ENCODE measurements around the gene MRGPRX2.
A peak's percentile ranks its signal among the peaks of the same experiment; 100 is the strongest.

Gene MRGPRX2

DNA sequence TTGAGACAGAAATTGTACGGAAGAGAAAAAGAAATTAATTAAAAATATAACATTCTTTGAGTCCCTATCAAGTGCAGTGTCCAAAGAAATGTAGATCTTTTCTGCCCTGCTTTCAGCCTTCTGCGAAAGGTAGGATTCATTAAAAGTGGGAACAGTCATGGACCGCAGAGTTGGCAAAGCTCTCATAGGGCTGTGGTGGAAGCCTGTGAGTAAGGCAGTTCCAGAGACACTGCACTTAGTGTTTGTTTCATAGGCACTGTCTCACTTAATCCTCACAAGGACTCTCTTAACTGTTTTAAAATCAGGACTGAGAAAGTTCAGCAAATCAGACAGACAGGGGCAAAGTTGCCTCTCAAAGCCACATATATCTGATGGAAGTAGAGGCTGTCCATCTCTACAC, 5.5 kb downstream of the MRGPRX2 start:
- DNase-seq (ENCODE audit: insufficient read length, low spot score) (no peak), FAIRE-seq (no peak)
- TF ChIP-seq POLR2A (IDR thresholded peaks at IDR 0.05; ENCODE audit: low read depth, low read length): no peak

DNA sequence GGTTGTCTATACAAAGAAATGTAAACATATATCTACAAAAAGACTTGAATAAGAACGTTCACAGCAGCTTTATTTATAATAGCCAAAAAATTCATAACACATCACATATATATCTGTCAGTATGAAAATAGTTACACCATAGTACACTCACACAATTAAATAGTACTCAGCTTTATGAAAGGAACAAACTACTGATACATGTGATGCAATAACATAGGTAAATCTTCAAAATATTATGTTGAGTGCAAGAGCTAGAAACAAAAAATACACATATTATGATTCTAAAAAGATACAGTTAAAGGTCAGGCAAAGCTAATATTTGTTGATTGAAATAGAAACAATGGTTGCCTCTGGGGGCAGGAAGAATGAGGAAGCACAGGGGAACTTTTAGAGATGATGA, 6.6 kb downstream of the MRGPRX2 start:
- FAIRE-seq: no peak
- no peak for DNase-seq (ENCODE audit: insufficient read length, low spot score)

DNA sequence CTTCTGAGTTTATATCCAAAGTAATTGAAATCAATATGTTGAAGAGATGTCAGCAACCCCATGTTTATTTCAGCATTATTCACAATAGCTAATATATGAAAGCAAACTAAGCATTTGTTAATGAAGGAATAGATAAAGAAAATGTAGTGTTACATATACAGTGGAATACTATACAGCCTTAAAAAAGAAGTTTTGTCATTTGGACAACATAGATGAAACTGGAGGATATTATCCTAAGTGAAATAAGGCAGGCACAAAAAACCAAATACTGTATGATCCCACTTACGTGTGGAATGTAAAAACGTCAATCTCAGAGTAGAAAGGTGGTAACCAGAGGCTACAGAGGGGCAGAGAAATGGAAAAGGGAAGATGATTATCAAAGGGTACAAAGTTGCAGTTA, 10.2 kb downstream of the MRGPRX2 start:
- FAIRE-seq: no peak
- DNase-seq (ENCODE audit: insufficient read length, low spot score): no peak
- TF ChIP-seq POLR2A (IDR thresholded peaks at IDR 0.05; ENCODE audit: low read depth, low read length): no peak

More for the DNA sequence above, 6.6 kb downstream of the MRGPRX2 start:
- no peak for TF ChIP-seq POLR2A (IDR thresholded peaks at IDR 0.05; ENCODE audit: low read depth, low read length)

DNA sequence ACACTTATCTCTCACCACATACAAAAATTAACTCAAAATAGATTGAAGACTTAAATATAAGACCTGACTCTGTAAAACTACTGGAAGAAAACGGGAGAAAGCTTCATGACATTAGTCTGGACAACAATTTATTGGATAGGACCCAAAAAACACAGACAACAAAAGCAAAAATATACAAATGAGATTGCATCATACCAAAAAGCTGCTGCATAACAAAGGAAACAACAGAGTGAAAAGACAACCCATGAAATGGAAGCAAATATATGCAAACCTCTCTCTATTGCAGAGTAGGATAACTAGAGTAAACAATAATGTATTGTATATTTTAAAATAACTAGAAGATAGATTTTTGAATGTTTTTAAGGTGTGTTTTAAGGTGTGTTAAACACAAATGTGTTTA, 11.2 kb downstream of the MRGPRX2 start:
- FAIRE-seq: no peak
- TF ChIP-seq POLR2A (IDR thresholded peaks at IDR 0.05; ENCODE audit: low read depth, low read length): no peak

DNA sequence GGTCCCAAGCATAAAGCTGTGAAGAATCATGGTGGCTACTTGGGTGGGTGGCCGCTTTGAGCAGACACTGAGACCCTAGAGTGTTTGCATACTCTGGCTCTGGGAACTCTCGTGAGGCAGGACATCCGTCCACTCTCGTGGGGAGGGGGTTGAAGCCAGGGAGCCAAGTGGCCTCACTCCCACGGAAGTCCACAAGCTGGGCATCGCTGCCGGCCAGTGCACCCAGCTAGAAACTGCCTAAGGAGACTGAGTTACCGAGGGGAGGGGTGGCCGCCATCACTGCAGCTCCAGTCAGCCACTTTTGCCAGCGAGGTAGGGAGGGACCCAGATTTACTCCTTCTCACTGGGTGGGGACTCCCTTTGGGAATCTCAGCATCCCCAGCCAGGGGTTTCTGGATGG, 20.5 kb downstream of the MRGPRX2 start:
- FAIRE-seq (no peak), DNase-seq (ENCODE audit: insufficient read length, low spot score) (no peak)
- no peak for TF ChIP-seq POLR2A (IDR thresholded peaks at IDR 0.05; ENCODE audit: low read depth, low read length)

More for the DNA sequence above, 11.2 kb downstream of the MRGPRX2 start:
- no peak for DNase-seq (ENCODE audit: insufficient read length, low spot score)

DNA sequence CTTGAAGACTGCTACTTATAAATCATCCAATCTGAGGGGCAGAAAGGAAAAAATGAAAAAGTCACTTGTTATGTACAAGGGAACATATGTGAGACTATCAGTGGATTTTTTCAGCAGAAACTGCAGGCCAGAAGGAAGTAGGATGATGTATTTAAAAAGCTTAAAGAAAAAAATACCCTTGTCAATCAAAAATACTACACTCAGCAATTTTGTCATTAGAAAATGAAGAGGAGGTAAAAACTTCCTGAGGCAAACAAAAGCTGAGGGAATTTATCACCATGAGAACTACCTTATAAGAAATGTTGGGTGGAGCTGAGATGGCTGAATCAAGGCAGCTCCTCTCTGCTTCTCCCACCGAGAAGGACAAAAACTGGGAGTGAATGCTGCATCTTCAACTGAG, 21.1 kb downstream of the MRGPRX2 start:
- FAIRE-seq (no peak), DNase-seq (ENCODE audit: insufficient read length, low spot score) (no peak)
- no peak for TF ChIP-seq POLR2A (IDR thresholded peaks at IDR 0.05; ENCODE audit: low read depth, low read length)

DNA sequence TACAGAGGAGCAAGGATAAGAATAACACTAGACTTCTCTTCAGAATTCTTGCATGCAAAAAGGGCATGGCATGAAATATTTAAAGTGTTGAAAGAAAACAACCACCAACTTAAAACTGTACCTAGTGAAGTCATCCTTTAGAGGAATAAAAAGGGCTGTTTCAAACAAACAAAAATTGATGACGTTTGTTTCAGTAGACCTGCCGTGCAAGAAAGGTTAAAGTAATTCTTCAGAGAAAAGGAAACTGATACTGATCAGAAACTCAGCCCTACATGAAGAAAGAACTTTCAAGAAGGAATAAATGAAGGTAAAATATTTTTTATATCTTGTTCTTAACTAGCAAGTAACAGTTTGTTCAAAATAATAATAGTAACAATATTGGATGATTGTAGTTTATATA, 27.5 kb downstream of the MRGPRX2 start:
- DNase-seq (ENCODE audit: insufficient read length, low spot score): no peak
- FAIRE-seq: no peak

DNA sequence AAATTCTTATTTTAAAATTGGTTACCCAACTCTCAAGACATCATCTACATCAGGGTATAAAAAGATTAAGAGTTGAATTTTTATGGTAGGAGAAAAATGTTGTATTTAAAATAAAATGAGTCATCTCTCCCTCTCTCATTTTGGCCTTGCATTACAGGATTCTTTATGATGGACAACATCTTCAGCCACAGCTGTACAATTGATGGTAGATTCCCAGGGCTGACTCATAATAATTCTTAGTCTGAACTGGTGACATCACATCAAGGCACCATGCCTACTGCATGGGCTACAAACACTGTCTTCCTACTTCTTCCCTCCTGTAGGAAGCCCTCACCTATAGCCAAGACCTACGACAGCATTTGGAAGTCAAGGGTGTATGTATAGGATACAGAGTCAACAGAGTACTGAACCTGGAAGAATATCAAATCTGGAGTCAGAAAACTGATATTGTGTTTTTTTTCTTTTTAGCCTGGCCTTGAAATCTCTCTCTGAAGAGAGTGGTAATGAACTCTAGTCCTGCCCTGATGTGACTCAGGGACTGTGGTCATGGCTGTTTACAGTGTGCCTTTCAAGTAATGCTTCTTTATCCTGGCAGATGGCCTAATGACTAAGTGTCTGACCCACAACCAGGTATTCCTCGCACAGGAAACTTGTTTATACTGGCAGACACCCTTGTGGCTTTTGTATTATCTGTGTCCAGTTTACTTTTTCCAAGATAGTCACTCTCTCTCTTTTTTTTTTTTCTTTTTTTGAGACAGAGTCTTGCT, 32.5 kb downstream of the MRGPRX2 start:
- no peak for TF ChIP-seq POLR2A (IDR thresholded peaks at IDR 0.05; ENCODE audit: low read depth, low read length)
- peak; percentile 21 for DNase-seq (ENCODE audit: insufficient read length, low spot score)
- FAIRE-seq: peak; percentile 84

More for the DNA sequence above, 27.5 kb downstream of the MRGPRX2 start:
- no peak for TF ChIP-seq POLR2A (IDR thresholded peaks at IDR 0.05; ENCODE audit: low read depth, low read length)

DNA sequence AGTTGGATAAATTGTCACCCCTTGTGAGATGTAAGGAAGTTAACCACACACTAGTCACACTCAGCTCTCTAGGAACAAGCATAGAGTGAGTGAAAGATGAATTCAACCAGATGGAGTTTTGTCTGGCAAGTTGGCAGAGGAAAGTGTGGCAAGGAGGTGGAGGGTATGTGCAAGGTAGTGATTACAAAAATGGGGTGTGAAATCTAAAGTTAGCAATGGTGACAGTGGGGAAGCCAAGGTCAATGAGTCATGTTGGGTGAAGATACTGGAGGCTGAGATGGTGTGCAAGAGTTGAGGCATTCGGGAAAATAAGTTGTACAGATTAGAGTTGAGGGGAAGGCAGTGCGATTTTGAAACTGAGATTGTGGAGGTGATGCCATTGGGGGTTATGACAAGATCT, 33.7 kb downstream of the MRGPRX2 start:
- FAIRE-seq (no peak), DNase-seq (ENCODE audit: insufficient read length, low spot score) (no peak)
- no peak for TF ChIP-seq POLR2A (IDR thresholded peaks at IDR 0.05; ENCODE audit: low read depth, low read length)

DNA sequence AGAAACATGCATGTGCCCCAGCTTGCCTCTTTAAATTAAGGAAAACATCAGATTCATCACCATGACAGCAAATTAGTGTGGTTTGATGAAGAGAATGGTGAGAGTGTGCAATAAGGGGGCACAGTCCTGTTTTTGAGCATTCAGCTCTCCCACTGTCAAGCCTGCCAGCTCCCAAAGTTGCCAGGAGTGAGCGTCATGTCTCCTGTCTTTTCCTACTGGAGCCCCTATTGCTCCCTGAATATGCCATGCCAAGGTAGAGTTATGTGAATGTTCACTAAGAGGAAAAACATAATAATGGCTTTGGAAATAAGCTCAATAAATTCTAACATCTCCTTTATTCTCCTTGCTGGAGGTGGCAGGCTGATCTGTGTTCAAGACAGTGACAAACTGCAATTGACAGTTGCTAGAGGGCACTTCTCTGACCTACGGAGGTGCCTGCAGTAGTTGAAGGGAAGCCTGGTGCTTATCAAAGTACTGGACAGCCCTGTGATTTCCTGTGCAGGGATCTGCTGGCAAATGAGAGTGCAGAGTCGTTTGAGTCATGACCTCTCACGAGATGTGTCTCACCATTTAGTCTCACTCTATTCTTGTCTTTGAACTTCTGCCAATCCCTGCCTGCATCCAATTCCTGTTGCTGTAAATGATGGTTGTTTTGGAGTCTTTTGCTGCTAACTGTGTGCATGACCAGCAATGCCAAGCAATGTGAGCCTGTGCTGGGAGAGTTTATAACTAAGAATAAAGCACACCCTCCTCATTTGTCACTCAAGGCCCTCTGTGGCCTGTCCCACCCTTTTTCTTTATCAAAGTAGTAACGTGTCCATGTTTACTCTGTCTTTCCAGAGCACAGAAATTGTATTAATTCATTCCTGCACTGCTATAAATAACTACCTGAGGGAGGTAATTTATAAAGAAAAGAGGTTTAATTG, 34.8 kb downstream of the MRGPRX2 start:
- no peak for DNase-seq (ENCODE audit: insufficient read length, low spot score)
- no peak for FAIRE-seq
- TF ChIP-seq POLR2A (IDR thresholded peaks at IDR 0.05; ENCODE audit: low read depth, low read length): no peak

DNA sequence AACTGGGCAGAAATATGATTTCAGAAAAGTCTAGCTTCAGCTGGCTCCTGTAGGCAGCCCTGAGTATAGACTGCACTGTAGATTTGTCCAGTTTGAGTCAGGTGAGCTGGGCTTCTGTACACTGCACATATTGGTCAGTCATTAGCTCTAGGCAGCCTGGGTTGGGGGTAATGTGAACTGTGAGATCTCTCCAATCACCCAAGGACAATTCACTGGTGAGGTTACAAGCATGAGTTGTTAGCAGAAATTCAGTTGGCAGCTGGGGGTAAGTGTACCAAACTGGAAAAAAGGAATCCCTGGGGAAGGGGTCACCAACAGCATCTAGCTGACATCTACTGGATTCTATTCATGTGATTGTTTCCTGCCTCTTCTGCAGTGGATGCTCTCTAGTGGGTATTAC, 39.7 kb downstream of the MRGPRX2 start:
- DNase-seq (ENCODE audit: insufficient read length, low spot score) (no peak), FAIRE-seq (no peak)
- TF ChIP-seq POLR2A (IDR thresholded peaks at IDR 0.05; ENCODE audit: low read depth, low read length): no peak

DNA sequence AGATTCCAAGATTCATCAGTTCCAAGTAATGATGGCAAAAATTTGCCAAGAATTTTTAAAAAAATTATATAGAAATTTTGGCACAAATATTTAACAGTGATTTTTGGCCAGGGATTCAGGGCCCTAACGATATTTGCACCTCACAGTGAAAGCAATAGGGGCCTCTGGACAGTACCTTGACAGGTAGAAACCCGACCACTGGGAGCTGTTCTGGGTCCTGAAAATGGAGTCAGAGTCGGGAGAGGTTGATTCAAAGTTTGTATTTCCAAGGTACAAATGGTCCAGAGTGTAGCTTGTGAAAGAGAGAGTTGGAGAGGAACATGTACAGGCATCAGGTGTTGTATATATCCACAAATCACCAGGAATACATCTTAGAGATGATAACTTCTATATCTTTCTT, 41.6 kb downstream of the MRGPRX2 start:
- DNase-seq (ENCODE audit: insufficient read length, low spot score): no peak
- no peak for TF ChIP-seq POLR2A (IDR thresholded peaks at IDR 0.05; ENCODE audit: low read depth, low read length)
- no peak for FAIRE-seq

DNA sequence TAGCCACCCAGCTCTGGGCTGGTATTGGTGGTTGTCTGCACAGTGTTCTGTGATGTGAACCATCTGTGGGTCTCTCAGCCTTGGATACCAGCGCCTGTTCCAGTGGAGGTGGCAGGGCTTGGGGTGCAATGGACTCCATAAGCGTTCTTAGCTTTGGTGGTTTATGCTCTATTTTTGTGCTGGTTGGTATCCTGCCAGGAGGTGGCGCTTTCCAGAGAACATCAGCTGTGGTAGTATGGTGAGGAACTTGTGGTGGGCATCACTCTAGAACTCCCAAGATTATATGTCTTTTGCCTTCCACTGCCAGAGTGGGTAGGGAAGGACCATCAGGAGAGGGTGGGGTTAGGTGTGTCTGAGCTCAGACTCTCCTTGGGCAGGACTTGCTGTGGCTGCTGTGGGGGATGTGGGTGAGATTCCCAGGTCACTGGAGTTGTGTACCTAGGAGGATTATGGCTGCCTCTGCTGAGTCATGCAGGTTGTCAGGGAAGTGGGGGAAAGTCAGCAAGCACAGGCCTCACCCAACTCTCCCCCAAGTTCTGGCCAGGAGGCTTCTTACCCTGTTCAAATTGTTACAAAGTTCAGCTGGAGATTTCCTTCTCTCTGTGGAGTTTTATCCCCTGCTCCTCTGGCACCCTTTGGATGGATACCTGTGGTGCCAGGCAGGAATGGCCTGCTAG, 47.2 kb downstream of the MRGPRX2 start:
- DNase-seq (ENCODE audit: insufficient read length, low spot score) (no peak), FAIRE-seq (no peak)
- no peak for TF ChIP-seq POLR2A (IDR thresholded peaks at IDR 0.05; ENCODE audit: low read depth, low read length)

DNA sequence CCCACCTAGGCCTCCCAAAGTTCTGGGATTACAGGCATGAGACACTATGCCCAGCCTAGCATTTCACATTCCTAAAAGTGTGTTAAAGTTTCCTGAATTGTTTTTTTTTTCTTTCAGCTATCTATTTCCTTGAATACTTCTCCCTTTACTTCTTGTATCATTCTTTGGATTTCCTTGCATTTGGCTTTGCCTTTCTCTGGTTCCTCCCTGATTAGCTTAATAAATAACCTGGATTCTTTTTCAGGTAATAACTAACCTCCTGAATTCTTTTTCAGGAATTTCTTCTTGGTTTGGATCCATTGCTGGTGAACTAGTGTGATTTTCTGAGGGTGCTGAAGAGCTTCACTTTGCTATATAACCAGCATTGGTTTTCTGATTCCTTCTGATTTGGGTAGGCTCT, 47.9 kb downstream of the MRGPRX2 start:
- DNase-seq (ENCODE audit: insufficient read length, low spot score): no peak
- FAIRE-seq: no peak
- TF ChIP-seq POLR2A (IDR thresholded peaks at IDR 0.05; ENCODE audit: low read depth, low read length): no peak
